GM18858 (cell line): ENCODE data around the gene SMARCC2.
"Not testable (repeated sequence)": the region's sequence is repeated elsewhere in the genome, so short reads cannot be mapped to it uniquely, and the experiment has no call there.

Source experiments
- ATAC-seq: cut with Tn5 transposase; IDR thresholded peaks from one replicate; pipeline ENCODE4 v1.9.1; 2021; ENCODE audit not compliant: unreplicated experiment

The SMARCC2 gene

DNA sequence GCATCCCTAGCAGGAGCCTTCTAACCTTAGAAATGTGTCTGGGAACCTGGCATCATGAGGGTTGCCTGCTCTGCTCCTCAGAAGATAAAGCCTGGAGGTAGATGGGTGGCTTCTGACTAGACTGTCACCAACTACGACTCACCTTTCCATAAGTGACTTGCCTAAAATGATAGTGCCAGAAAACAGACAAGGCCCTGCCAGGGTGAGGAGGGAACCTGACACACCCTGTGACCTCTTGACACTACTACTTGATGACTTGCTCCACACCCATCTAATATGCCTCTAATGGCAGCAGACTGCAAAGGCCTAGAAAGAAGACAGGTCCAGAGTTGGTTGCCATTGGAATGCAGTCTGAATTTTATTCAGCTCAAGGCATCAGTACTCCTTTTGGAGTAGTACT is 23.1 kb upstream of the SMARCC2 start:
- ATAC-seq = no peak

DNA sequence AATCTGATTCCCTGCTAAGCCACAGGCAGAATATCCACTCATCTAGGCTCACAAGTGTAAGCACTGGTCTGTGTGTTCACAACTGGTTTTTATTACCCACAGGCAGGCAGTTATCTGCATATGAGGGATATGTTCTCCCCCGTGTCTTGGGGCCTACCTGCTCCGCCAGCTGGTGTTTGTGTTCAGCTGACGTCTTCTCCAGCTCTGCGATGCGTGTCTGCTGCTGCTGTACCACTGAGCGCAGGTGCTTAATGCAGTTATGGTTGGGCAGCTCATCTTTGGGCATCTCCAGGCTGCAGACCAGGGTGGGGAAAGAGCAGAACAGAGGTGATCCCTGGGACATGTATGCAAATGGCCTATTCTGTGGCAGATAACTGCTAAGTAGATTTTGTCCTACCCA is 18.7 kb upstream of the SMARCC2 start:
- no peak for ATAC-seq

DNA sequence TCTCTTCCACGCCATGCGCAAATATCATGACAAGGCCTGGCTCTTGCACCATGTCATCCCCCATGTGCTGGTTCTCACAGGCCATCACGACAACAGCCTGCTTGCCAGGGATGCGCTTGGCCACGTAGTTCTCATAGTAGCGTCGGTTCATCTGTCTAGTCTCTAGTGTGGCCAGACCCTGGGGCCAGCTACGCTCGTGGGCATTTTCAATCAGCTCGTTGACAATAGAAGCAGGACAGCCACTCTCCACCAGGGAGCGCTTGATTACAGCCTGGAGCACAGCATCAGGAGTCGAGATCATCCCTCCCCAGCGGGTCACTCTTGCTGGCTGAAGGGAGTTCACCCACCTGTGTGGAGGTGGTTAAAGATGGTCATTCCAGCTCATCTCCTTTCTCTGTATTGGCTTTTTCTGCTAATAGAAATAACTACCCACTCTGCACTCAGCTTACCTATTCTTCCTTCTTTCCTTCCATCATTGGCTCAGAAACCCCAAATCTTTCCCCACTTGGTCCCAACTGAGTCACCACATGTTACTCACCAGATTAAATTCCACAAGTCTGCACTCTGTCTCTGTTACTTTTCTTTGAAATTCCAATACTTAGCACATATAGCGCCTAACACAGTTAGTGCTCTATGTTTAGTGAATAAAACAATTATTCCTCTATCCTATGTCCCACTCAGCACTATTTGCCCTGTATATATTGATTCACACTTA is 17.3 kb upstream of the SMARCC2 start:
- no peak for ATAC-seq

DNA sequence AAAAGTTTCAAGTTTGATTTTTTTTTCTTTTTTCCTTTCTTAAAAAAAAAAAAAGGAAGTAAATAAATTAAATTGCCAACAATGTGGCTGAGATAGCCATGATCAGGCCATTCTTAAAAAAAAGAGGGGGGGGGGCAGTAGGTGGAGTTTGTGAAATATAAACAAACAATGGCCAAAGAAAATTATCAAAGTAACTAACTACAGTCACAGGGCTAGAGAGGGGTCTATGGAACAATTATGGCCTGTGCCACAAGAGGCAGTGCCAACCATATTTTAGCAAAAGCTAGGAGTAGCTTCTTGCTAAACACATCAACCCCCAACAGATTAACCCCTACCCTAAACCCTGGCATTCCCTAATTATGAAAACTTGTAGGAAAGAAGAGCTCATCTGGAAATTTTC is 16.2 kb upstream of the SMARCC2 start:
- ATAC-seq = no peak

- ATAC-seq = no peak
These were observed 15.0 kb upstream of the SMARCC2 start for GRCh38 chr12:56204275-56204674.

- ATAC-seq = no peak
These were observed 13.6 kb upstream of the SMARCC2 start for GRCh38 chr12:56202838-56203237.

DNA sequence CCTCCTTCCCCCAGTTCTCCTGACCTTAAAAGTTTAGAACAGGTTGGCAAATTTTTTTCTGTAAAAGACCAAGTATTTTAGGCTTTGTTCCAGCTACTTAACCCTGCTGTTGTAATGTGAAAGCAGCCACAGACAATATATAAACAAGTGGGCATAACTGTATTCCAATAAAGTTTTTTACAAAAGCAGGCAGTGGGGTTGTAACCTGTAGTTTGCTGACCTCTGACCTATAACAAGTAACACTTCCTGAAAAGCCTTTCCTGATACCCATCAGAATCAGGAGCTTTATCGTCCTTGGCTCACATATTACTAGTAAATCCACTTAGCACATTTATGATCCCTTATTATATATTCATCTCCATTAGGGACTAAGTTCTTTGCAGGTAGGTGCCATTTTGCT is 13.1 kb upstream of the SMARCC2 start:
- ATAC-seq = no peak

- ATAC-seq = no peak
These were observed 9.6 kb upstream of the SMARCC2 start for GRCh38 chr12:56198836-56199235.

DNA sequence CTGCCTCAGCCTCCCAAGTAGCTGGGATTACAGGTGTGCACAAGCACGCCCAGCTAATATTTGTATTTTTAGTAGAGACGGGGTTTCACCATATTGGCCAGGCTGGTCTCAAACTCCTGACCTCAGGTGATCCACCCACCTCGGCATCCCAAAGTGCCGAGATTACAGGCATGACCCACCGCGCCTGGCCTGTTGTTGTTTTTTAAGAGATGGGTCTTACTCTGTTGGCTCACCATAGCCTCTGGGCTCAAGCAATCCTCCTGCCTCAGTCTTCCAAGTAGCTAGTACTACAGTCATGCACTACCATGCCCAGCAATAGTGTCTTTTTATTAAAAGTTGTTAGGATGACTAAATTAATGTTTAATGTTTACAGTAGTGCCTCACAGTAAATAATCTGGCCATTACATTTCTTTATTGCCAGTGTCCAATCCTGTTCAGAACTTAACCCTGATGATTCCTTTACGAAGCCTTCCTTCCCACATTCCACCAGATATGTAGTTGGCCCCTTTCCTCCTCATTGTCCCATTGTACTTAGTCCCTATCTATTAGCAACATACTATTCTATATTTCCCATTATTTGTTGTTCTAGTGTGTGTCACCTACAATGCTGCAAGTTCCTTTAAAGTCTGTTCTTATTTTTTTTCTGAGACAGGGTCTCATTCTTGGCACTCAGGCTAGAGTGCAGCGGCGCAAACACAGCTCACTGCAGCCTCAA is 8.8 kb upstream of the SMARCC2 start:
- no peak for ATAC-seq

- not testable (repeated sequence) for ATAC-seq
These were observed 7.7 kb upstream of the SMARCC2 start for GRCh38 chr12:56196818-56197550.

- ATAC-seq = no peak
These were observed 3.8 kb upstream of the SMARCC2 start for GRCh38 chr12:56193025-56193578.

DNA sequence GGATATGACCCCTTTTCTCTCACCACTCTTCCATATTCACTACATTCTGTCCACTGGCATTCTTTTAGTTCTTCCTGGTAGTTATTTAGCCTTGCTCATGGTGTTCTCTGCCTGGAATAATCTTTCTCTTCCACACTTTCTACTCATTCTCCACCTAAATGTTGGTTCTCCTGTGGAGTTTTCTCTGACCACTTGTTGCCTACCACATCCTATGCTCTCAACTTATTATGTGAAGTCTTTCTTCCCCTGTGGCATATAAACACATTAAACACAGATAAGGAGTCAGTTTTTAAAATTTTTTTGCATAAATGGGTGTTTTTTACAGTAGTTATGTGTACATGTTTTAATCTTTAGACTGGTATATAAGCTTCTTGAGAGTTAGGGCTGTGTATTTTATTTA is 3.3 kb upstream of the SMARCC2 start:
- ATAC-seq = no peak

DNA sequence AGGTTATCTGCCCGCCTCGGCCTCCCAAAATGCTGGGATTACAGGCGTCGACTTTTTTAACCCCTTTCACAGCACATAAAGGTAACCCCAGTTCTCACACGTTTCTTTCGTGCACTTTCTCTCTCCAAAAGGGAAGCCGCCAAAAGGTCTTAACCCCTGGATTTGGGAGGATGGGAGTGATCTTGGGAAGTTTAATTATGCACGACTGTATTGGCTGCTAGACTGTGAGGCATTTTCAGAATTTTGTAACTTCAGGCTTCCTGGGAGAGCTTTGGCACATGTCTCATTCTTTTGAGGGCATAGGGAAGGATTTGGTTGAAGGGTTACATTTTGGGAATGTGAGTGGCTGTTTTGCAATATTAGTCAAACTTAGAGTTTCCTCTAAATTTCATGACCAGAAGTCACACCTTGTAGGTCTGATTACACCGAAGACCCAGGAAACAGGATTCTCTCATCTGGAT is 1.4 kb upstream of the SMARCC2 start:
- ATAC-seq = no peak

- ATAC-seq = no peak
These were observed 823 bp upstream of the SMARCC2 start for GRCh38 chr12:56189918-56190694.

DNA sequence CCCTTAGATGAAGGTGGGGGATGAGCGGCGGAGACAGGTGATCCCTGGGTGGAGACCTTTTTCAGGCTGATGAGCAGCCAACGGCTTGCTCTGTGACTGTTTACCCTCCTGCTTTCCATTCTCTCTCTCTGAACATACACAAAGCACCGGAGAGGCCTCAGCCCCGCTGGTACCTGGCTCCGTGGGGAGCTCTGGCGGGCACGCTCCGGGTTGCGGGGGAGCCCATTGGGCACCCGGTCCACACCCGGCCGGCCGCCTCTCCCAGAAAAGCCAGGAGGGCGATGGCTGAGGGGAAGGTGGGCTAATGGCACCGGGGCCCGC is 545 bp downstream of the SMARCC2 start:
- ATAC-seq = no peak

DNA sequence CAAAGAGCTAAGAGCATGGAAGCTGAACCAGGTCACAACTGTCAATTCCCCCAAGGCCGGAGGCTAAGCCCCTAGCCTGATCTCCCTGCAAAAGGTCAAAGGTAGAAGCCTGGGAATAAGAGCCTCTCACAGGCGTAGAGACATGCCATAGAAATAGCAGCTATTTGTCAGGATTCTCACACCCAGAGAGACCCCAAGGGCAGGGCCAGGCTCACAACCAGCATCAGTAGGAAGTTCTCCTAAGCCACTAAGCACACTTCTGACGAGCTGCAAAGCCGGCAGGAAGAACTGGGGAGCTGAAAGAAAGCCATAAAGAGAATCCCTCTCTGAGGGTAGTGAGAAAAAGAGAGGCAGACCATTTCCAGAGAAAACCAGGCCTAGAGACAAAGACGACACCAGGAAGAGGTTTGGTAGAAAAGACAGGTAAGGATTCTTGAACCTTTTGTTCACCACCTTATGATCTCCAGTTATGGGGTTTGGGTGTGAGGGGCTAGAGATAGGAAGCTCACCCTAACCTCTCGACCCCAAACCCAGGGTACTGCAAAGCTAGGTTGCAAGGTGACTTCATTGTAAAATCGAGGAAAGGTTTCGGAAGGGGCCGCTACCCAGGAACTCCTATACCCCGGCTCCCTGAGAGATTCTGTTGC is 1.0 kb downstream of the SMARCC2 start:
- ATAC-seq = no peak

DNA sequence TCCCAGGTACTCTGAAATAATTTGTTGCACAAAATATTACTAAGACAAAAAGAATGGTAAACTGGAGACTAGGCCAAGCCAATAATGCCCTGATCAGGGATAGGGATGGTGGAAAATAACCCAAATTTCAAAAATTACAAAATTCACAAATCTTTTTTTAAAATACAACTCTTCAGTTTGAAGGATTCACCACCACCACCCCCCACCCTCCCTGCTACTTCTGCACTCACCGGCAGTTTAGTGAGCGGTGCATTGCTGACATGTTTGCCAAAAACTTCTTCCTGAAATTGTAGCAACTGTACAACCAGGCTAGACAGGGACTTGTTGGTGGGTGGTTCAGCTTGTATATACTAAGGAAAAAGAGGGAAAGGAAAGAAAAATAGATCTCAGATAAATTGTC is 2.3 kb downstream of the SMARCC2 start:
- ATAC-seq = no peak

DNA sequence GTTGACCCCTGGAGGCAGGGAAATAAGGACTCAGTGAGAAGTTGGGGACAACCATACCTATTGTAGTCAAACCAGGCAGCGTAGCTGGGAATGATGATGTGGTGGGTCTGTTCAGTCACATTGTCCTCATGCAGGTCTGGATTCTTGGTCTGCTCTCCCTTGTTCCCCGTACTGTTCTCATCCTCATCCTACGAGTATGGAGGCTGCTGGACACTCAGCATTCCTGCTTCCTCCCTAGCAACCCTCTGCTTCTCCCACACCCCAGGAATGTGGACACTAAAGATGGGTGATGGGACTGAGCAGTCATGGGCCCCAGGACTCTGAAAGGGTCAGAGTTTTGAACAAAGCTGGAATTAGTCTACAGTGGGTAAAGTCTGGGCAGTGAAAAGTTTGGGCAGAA is 10.9 kb downstream of the SMARCC2 start:
- ATAC-seq = no peak

GRCh38 chr12:56172839-56173238 is 16.4 kb downstream of the SMARCC2 start:
- ATAC-seq = no peak

GRCh38 chr12:56169229-56169759 is 20.0 kb downstream of the SMARCC2 start:
- no peak for ATAC-seq
